GM12892 (cell line): ENCODE data around the gene FANCL.

Experiments
- POLR2A ChIP-seq: IDR thresholded peaks from 2 replicates; pipeline ENCODE4 v1.6.1; 2011; ENCODE audit warnings: low read depth, low read length, control low read depth
- POLR2AphosphoS5 ChIP-seq: IDR thresholded peaks from 2 replicates; pipeline ENCODE4 v1.6.1; 2011; ENCODE audit warnings: low read depth, low read length, control low read depth
- TAF1 ChIP-seq: IDR thresholded peaks from 2 replicates; pipeline ENCODE4 v1.6.1; 2011; ENCODE audit warnings: low read depth, mild to moderate bottlenecking, control low read depth, low read length, borderline replicate concordance

DNA sequence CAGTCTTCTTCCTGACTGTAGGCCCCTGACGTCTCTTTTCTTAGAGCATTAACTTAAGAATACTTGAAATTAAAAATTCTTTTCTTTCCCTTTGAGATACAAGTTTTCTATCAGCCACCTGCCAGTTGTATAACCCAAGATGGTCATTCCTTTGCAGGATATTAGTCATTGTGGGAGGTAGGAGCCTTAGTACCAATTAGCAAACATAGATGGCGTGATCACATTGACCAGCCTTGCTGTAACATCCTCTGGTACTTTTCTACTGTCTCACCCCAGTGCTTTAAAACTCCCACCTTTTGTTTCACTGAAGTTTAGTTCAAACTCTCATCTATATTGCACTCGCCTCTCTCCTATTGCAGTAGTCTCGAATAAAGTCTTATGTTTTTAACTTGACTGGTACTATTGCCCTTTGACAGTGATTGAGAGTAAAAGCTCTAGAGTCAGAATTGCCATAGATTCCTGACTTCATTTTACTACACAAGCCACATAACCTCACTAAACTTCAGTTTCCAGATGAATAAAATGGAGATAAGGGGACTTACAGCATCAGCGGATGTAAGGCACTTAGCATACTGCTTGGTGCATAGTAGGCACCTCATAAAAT lies 120.4 kb downstream of the FANCL start:
- TF ChIP-seq TAF1 (no peak), POLR2A (no peak), POLR2AphosphoS5 (no peak)
